ENCODE data around the gene FAM219A.

- no peak for TF ChIP-seq POLR2A (IDR thresholded peaks at IDR 0.05)
- TF ChIP-seq CTCF (IDR thresholded peaks at IDR 0.05): no peak
Measured at GRCh38 chr9:34363619-34364351, 94.6 kb downstream of the FAM219A start.

Data from lower leg skin (tissue), 3 donors.